CD14-positive monocyte (primary cell): ENCODE measurements around the gene PON2. TPM values are rescaled to one million over a fixed set of nuclear protein-coding genes. Genes with fewer than 3 reads are reported as not detected.
A peak's percentile ranks its signal among the peaks of the same experiment; 100 is the strongest.

Experiments
- DNase-seq, 3 donors: peaks; one replicate each; pipeline ENCODE4 v3.0.0-alpha.2; 2011 to 2022
- H2AFZ ChIP-seq: 2 replicates; pipeline ENCODE4 v1.6.0; 2012; ENCODE audit warnings: mild to moderate bottlenecking, low read depth, low read length, inconsistent platforms; ENCODE audit not compliant: insufficient read depth, poor library complexity, severe bottlenecking
- H3K27ac ChIP-seq, 2 donors: 1 replicate in 1 of 2; 2 replicates in 1 of 2; pipeline ENCODE4 v1.5.1; 2012 to 2013; ENCODE audit warnings: low read length in 2 of 2, control low read depth in 1 of 2, inconsistent platforms in 1 of 2, low read depth in 1 of 2, mild to moderate bottlenecking in 1 of 2
- H3K27me3 ChIP-seq, 2 donors: one replicate each; pipeline versions ENCODE4 v1.6.0 to v1.6.1; 2011 to 2013; ENCODE audit warnings: low read length in 2 of 2; ENCODE audit not compliant: control insufficient read depth in 2 of 2, insufficient read depth in 2 of 2
- H3K36me3 ChIP-seq, 2 donors: replicated peaks in 1 of 2; 1 replicate in 1 of 2; 2 replicates in 1 of 2; pipeline versions ENCODE4 v1.5.1 to v1.6.1; 2012 to 2013; ENCODE audit warnings: low read length in 2 of 2, control low read depth in 1 of 2, inconsistent platforms in 1 of 2, mild to moderate bottlenecking in 1 of 2; ENCODE audit not compliant: insufficient read depth in 2 of 2, control insufficient read depth in 1 of 2
- H3K4me1 ChIP-seq, 2 donors: 1 replicate in 1 of 2; 2 replicates in 1 of 2; pipeline versions ENCODE4 v1.5.1 to v1.6.1; 2012 to 2013; ENCODE audit warnings: low read length in 2 of 2, control low read depth in 1 of 2, inconsistent platforms in 1 of 2, mild to moderate bottlenecking in 1 of 2, moderate library complexity in 1 of 2; ENCODE audit not compliant: insufficient read depth in 2 of 2, control insufficient read depth in 1 of 2
- H3K4me2 ChIP-seq: replicated peaks from 2 replicates; pipeline ENCODE3; 2012; ENCODE audit warnings: low read length, moderate library complexity, mild to moderate bottlenecking; ENCODE audit not compliant: poor library complexity, severe bottlenecking; ENCODE audit errors: extremely low read depth
- H3K4me3 ChIP-seq, 3 experiments: fragments of 200-600 bp in 1 of 3; sonication (generic) in 1 of 3; replicated peaks in 1 of 3; 1 replicate in 2 of 3; 2 replicates in 1 of 3; pipeline ENCODE4 v1.5.1; 2011 to 2013; ENCODE audit warnings: low read length in 3 of 3, mild to moderate bottlenecking in 3 of 3, control low read depth in 2 of 3, low read depth in 2 of 3, inconsistent platforms in 1 of 3, moderate library complexity in 1 of 3
- H3K79me2 ChIP-seq: 2 replicates; pipeline ENCODE4 v1.6.0; 2012; ENCODE audit warnings: mild to moderate bottlenecking, control low read depth, inconsistent platforms, low read length, moderate library complexity; ENCODE audit not compliant: insufficient read depth
- H3K9ac ChIP-seq: 2 replicates; pipeline ENCODE4 v1.6.0; 2017; ENCODE audit warnings: low read length, mild to moderate bottlenecking; ENCODE audit not compliant: insufficient read depth, poor library complexity, severe bottlenecking
- H3K9me3 ChIP-seq, 2 donors: replicated peaks in 1 of 2; 1 replicate in 1 of 2; 2 replicates in 1 of 2; pipeline versions ENCODE4 v1.5.1 to v1.6.1; 2012 to 2013; ENCODE audit warnings: low read length in 2 of 2, control low read depth in 1 of 2; ENCODE audit not compliant: control insufficient read depth in 1 of 2, insufficient read depth in 1 of 2
- H4K20me1 ChIP-seq: 2 replicates; pipeline ENCODE4 v1.6.0; 2012; ENCODE audit warnings: mild to moderate bottlenecking, low read length, control low read depth, moderate library complexity; ENCODE audit not compliant: insufficient read depth
- H3K27ac Mint-ChIP-seq, 7 donors: one replicate each; pipeline ENCODE4 v1.8.0; 2020; ENCODE audit warnings: mild to moderate bottlenecking in 7 of 7, mixed read lengths in 7 of 7, moderate library complexity in 6 of 7, inconsistent platforms in 2 of 7
- H3K27me3 Mint-ChIP-seq, 3 donors: one replicate each; pipeline ENCODE4 v1.8.0; 2021 to 2022; ENCODE audit warnings: low read depth in 3 of 3, mild to moderate bottlenecking in 3 of 3, mixed read lengths in 3 of 3, moderate library complexity in 3 of 3, inconsistent platforms in 1 of 3
- H3K36me3 Mint-ChIP-seq, 2 donors: one replicate each; pipeline ENCODE4 v1.8.0; 2020; ENCODE audit warnings: mixed read lengths in 2 of 2, inconsistent platforms in 1 of 2, mild to moderate bottlenecking in 1 of 2
- H3K4me1 Mint-ChIP-seq: one replicate; pipeline ENCODE4 v1.8.0; 2020; ENCODE audit warnings: mild to moderate bottlenecking, mixed read lengths
- H3K4me3 Mint-ChIP-seq, 2 donors: one replicate each; pipeline ENCODE4 v1.8.0; 2020; ENCODE audit warnings: mild to moderate bottlenecking in 2 of 2, mixed read lengths in 2 of 2, moderate library complexity in 1 of 2
- H3K9me3 Mint-ChIP-seq, 7 donors: one replicate each; pipeline ENCODE4 v1.8.0; 2020 to 2022; ENCODE audit warnings: mixed read lengths in 7 of 7, mild to moderate bottlenecking in 6 of 7, moderate library complexity in 6 of 7, inconsistent platforms in 2 of 7
- CTCF ChIP-seq: fragments of 200-600 bp; IDR thresholded peaks from one replicate; pipeline ENCODE4 v1.8.0; 2022; ENCODE audit warnings: antibody characterized with exemption, mild to moderate bottlenecking
- WGBS: methylation state at CpG from one replicate; pipeline ENCODE4 v1.1.5; 2013; ENCODE audit warnings: missing lambda C conversion rate; ENCODE audit not compliant: insufficient coverage; 5-methylcytosine and 5-hydroxymethylcytosine counted together
- intact Hi-C, 2 donors: fragments of 100-400 bp; cut with micrococcal nuclease; formaldehyde crosslinking; loops; one replicate each; pipeline versions ENCODE4 v1.15.0 to v1.15.1; 2023
- polyA plus RNA-seq, 3 donors: library from polyadenylated mRNA; depleted of rRNA in 1 of 3; unstranded in 2 of 3; stranded (reverse) in 1 of 3; fragments of 300-500 nt in 2 of 3; fragments of >200 nt in 1 of 3; fragmentation: Illumina TruSeq in 2 of 3; gene quantifications; 1 replicate in 2 of 3; 2 replicates in 1 of 3; pipeline ENCODE4 v1.2.3, GENCODE V29; 2012 to 2021

The PON2 gene
- polyA plus RNA-seq, 3 donors = 11.5 to 14.7 (median 14.4) TPM

GRCh38 chr7:95395755-95396135 is 39.1 kb downstream of the PON2 start:
- TF ChIP-seq CTCF = no peak
- WGBS = 98% methylated on average over 5 of the region's 11 CpGs
- Histone ChIP-seq H3K27me3 (peaks cover 16 to 24% of the 10 kb centered on the region in 2 donors), H3K4me1 (peaks cover 0 to 10% of the 10 kb centered on the region in 2 donors), H3K36me3 (no peaks in the 10 kb centered on the region), H3K4me2 (peak overlapping the region; percentile 78), H3K9ac (peak overlapping the region; percentile 42), H4K20me1 (no peaks in the 10 kb centered on the region), H2AFZ (peak overlapping the region; percentile 79), H3K27ac (no peak overlapping the region), H3K4me3 (peak overlapping the region in 1 of 3 experiments; percentile 68), H3K79me2 (no peaks in the 10 kb centered on the region), H3K9me3 (peaks cover 0 to 4% of the 10 kb centered on the region in 2 donors)
- H3K4me1 Mint-ChIP-seq = peaks cover 15% of the 10 kb centered on the region
- peak overlapping the region; percentile 72 to 90 for H3K4me3 Mint-ChIP-seq
- DNase-seq = no peak
- H3K27ac Mint-ChIP-seq = no peak overlapping the region
- H3K9me3 Mint-ChIP-seq = peaks cover 0 to 6% (median 2%) of the 10 kb centered on the region in 7 donors
- H3K36me3 Mint-ChIP-seq = no peaks in the 10 kb centered on the region
- peaks cover 25 to 37% (median 30%) of the 10 kb centered on the region in 3 donors for H3K27me3 Mint-ChIP-seq
- intact Hi-C loops = no loop called here

GRCh38 chr7:95394370-95394769 is 40.5 kb downstream of the PON2 start:
- peaks cover 15% of the 10 kb centered on the region for H3K4me1 Mint-ChIP-seq
- H3K4me3 Mint-ChIP-seq = no peak overlapping the region
- no peaks in the 10 kb centered on the region for H3K79me2 ChIP-seq
- H2AFZ ChIP-seq = no peak overlapping the region
- H3K27me3 Mint-ChIP-seq = peaks cover 25 to 34% (median 28%) of the 10 kb centered on the region in 3 donors
- peaks cover 0 to 4% of the 10 kb centered on the region in 2 donors for H3K9me3 ChIP-seq
- no peaks in the 10 kb centered on the region for H3K36me3 ChIP-seq
- peaks cover 0 to 10% of the 10 kb centered on the region in 2 donors for H3K4me1 ChIP-seq
- no peak overlapping the region for H3K4me2 ChIP-seq
- WGBS = no CpG with 5 or more reads among the region's 3 CpGs
- no peak overlapping the region for H3K27ac ChIP-seq
- no peak for TF ChIP-seq CTCF
- H3K9ac ChIP-seq = no peak overlapping the region
- no peak for DNase-seq
- no peaks in the 10 kb centered on the region for H4K20me1 ChIP-seq
- H3K4me3 ChIP-seq = no peak overlapping the region
- intact Hi-C loops = no loop called here
- peaks cover 0 to 6% (median 2%) of the 10 kb centered on the region in 7 donors for H3K9me3 Mint-ChIP-seq
- no peak overlapping the region for H3K27ac Mint-ChIP-seq
- peaks cover 16 to 24% of the 10 kb centered on the region in 2 donors for H3K27me3 ChIP-seq
- H3K36me3 Mint-ChIP-seq = no peaks in the 10 kb centered on the region
